Activated CD4-positive, alpha-beta T cell treated with anti-CD3 and anti-CD28 coated beads for 48 hours (primary cell): ENCODE results near the gene ETV3L.
A peak's percentile ranks its signal among the peaks of the same experiment; 100 is the strongest.
"Not testable (repeated sequence)": the region's sequence is repeated elsewhere in the genome, so short reads cannot be mapped to it uniquely, and the experiment has no call there.

Experiments used
- DNase-seq: peaks from one replicate; pipeline ENCODE4 v3.0.0-alpha.2; 2020

The ETV3L gene

GRCh38 chr1:157069601-157070000, 30.0 kb downstream of the ETV3L start:
- no peak for DNase-seq

GRCh38 chr1:157059241-157059640, 40.4 kb downstream of the ETV3L start:
- not testable (repeated sequence) for DNase-seq

GRCh38 chr1:157056269-157056668, 43.3 kb downstream of the ETV3L start:
- DNase-seq: no peak

DNA sequence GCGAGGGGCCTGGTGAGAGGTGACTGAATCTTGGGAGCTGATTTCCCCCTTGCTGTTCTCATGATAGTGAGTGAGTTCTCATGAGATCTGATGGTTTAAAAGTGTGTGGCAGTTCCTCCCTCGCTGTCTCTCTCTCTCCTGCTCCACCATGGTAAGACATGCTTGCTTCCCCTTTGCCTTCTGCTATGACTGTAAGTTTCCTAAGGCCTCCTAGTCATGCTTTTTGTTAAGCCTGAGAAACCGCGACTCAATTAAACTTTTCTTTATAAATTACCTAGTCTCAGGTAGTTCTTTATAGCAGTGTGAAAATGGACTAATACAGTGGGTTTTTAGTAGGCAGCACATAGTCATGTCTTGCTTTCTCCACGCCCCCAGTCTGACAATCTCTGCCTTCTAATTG, 43.9 kb downstream of the ETV3L start:
- DNase-seq: not testable (repeated sequence)

DNA sequence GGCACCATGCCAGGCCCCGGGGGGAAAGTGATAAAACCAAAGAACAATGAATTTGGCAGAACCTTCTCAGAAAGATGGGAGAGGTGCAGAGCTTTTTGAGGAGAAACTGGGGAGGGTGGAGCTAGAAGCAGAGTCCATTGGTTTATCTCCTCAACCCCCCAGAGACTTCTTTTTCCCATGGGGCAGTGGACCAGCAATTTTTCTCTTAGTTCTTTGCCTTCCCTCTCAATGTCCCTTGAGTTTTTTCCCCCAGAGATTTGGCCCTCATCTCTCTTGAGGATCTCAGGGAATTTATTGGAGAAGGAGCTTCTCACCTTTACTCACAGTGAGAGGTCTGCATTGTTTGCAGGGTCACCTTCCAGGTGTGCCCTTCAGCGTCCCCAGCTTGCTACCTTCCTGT, 48.8 kb downstream of the ETV3L start:
- no peak for DNase-seq

DNA sequence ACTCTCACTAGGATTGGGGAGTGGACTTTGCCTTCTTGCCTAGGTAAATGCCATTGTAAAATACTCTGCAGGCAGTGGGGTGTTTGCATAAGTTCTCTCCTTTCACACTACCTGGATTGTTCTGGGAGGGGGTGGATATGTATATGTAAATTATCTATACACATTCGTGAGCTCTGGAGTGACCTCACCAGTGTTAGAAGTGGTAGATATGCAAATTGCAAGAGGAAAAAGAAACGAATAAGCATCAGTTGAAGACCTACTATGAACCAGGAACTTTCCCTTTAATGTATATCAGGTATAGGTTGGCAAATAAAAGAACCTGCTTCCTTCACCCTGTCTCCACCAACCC, 52.6 kb downstream of the ETV3L start:
- no peak for DNase-seq

DNA sequence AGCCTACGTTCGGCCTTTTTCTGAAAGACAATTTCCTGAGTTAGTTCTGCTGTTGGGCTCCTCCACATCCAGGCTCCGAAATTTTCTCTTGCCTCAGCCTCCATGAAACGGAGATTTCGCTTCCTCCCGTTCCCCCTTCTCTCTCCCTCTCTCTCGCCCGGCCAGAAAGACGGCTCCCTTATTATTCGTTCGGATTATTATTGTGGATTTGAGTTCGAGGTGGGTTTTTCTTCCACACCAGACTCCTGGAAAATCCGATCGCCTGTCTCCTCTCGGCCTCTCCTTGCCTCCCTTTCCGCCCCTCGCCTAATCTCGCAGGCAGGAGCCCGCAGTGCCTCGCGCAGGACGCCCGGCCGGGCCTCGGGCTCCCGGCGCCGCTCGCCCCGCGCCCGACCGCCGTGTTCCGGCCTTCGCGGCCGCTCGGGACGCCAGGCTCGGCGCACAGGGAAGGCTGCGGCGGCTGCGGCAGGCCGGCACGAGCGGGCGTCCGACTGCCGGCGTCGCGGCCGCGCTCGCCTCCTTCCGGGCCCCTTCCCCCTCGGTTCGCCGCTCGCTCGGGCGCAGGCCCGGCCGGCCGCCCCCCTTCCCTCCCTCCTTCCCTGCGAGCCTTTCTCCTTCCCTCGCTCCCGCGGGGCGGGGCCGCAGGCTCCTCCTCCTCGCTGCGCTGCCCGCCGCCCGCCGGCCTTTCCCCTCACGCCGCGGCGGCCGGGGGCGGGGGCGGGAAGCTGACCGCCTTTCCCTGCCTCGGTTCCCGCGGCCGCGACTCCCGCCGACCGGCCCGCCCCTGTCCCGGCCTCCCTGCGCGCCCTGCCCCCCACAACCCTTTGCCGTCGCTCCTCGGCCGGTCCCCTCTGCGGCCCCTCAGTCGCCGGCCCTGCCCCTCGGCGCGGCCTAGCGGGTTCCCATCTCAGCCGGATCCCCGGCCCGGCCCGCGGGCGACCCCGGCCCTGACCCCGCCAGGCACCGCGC, 54.1 kb downstream of the ETV3L start, which contains the start of gene ARHGEF11:
TSS of gene ARHGEF11 (minus strand) at position 493 of the 969 bp plus-strand sequence. CDS start 1,412 bp downstream, outside the sequence.
- peak; percentile 24 for DNase-seq

DNA sequence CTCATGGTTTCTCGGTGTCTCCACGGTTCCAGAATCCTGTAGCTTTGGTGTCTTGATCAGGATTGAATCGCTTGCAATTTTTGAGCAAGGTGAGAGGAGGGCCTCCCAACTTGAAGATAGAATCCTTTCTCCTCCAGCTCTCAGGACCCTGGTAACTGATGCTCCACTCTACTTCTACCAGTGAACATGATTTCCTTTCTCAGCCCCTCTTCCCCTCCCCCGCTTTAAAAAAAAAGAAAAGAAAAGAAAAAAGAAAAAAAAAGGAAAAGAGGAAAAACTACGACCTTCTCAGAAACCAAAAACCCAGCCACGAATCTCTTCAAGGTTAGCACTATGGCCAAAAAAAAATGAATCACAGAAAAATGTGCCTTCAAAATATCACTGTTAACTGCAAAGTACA, 55.3 kb downstream of the ETV3L start:
- no peak for DNase-seq

DNA sequence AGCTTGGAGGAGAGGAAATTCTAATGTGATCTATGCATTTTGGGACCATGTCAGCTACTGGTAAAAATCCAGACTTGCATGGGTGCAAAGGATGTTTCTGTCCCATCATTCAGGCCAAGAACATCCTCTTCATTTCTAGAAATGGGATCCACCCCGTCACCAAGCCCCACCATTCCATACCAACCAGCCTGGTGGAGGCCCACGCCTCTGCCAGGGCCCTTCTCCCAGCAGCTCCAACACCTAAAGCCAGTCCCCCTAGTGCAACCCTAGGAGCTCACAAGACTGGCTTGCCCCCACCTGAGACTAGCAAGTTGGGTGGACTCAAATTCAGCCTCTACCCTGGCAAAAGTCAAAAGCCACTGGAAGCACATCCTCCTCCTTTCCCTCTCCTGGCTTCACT, 55.9 kb downstream of the ETV3L start:
- no peak for DNase-seq

DNA sequence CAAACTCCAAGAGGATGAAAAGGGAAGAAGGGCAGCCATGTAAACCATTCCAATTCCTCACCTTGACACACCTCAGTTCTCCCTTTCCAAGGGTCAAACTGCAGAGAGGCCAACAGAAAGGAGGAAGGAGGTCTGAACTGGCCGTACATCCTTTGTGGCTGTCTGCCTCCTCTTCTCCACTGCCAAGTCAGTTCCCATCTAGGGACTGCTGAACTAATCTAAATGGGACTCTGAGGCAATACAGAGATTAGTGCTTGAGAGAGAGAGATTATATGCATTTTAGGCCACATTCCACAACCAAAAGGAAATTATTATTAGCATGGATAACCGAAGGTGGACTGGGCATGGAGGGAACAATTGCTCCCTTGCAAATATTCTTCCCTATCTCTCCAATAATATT, 56.8 kb downstream of the ETV3L start:
- DNase-seq: no peak
